K562 (cell line): ENCODE results near the gene CNKSR3. TPM values are rescaled to one million over a fixed set of nuclear protein-coding genes. Genes with fewer than 3 reads are reported as not detected.

Source experiments
- AFF4 ChIP-seq: sonication (generic); formaldehyde crosslinking; IDR thresholded peaks from 2 replicates; pipeline ENCODE4 v1.8.0; 2023; ENCODE audit warnings: mild to moderate bottlenecking, missing genetic modification reagents
- ARID4B ChIP-seq: sonication (generic); formaldehyde crosslinking; IDR thresholded peaks from 2 replicates; pipeline ENCODE4 v1.8.0; 2022; ENCODE audit warnings: mild to moderate bottlenecking, missing genetic modification reagents
- ATF6 ChIP-seq: sonication (generic); formaldehyde crosslinking; IDR thresholded peaks from 2 replicates; pipeline ENCODE4 v1.4.0; 2020; ENCODE audit warnings: mild to moderate bottlenecking, missing genetic modification reagents
- HMG20B ChIP-seq: fragments of 250-450 bp; sonication (Bioruptor Pico); IDR thresholded peaks from 2 replicates; pipeline ENCODE4 v1.5.0; 2021; ENCODE audit warnings: mild to moderate bottlenecking
- POLR2AphosphoS5 ChIP-seq: IDR thresholded peaks from 2 replicates; pipeline ENCODE4 v1.6.1; 2011; ENCODE audit warnings: mild to moderate bottlenecking, low read depth, low read length, moderate library complexity; ENCODE audit not compliant: control insufficient read depth, insufficient read depth
- PRDM10 ChIP-seq: fragments of 450-650 bp; IDR thresholded peaks from 2 replicates; pipeline ENCODE4 v1.6.1; 2018; ENCODE audit not compliant: partially characterized antibody
- RBM22 ChIP-seq: fragments of 200-400 bp; formaldehyde crosslinking; IDR thresholded peaks from 2 replicates; pipeline ENCODE4 v1.6.1; 2018; ENCODE audit warnings: low read length, low read depth; ENCODE audit not compliant: poor library complexity, severe bottlenecking
- RFX1 ChIP-seq: fragments of 450-650 bp; IDR thresholded peaks from 2 replicates; pipeline ENCODE4 v1.6.1; 2016; ENCODE audit warnings: mild to moderate bottlenecking, moderate library complexity
- SP1 ChIP-seq: sonication (generic); formaldehyde crosslinking; IDR thresholded peaks from 2 replicates; pipeline ENCODE4 v1.8.1; 2022; ENCODE audit warnings: mild to moderate bottlenecking, missing genetic modification reagents
- THRAP3 ChIP-seq: fragments of 450-650 bp; IDR thresholded peaks from 2 replicates; pipeline ENCODE4 v1.6.1; 2016; ENCODE audit warnings: mild to moderate bottlenecking, inconsistent platforms, borderline replicate concordance
- ZNF165 ChIP-seq: fragments of 250-450 bp; sonication (Bioruptor Pico); IDR thresholded peaks from 2 replicates; pipeline ENCODE4 v1.4.0; 2020; ENCODE audit warnings: borderline replicate concordance
- polyA plus RNA-seq, 8 experiments: library from polyadenylated mRNA; depleted of rRNA in 4 of 8; stranded (reverse) in 5 of 8; unstranded in 3 of 8; fragments of >200 nt; fragmentation: Nextera tagmentation in 2 of 8; fragmentation: Illumina TruSeq in 1 of 8; extraction: Ambion mirVana in 2 of 8; extraction: Trizol in 1 of 8; gene quantifications; 2 replicates each; pipeline versions ENCODE4 v1.2.1 to v1.2.3, GENCODE V29; 2011 to 2014; ENCODE audit warnings: inconsistent platforms in 1 of 8, missing spikeins in 1 of 8
- total RNA-seq, 7 experiments: library from RNA; depleted of rRNA in 6 of 7; stranded (reverse); fragments of >200 nt in 6 of 7; fragmentation: Illumina TruSeq in 2 of 7; extraction: Trizol in 2 of 7; gene quantifications; 2 replicates each; pipeline versions ENCODE4 v1.2.1 to v1.2.3, GENCODE V29; 2011 to 2021; ENCODE audit warnings: low replicate concordance in 1 of 7

Gene CNKSR3
- total and polyA plus RNA-seq, 9 of the 15 experiments (the other 6 are each of a cell fraction or from before 2014, with no cell fraction given) = 4.5 to 29.6 (median 9.5) TPM

- no peak for TF ChIP-seq ATF6 (CRISPR knock-in tag)
- 0 out of 2 replicates have a peak, but pooled peaks have one; percentile 32 for TF ChIP-seq AFF4
- no peak for TF ChIP-seq PRDM10
- TF ChIP-seq HMG20B (CRISPR knock-in tag) = no peak
- no peak for TF ChIP-seq RBM22
- TF ChIP-seq RFX1 = no peak
- TF ChIP-seq POLR2AphosphoS5 = peak; percentile 27; the same call in 1 of the 2 replicates
- TF ChIP-seq THRAP3 = no peak
- TF ChIP-seq ARID4B = peak; percentile 48; the same call in 1 of the 2 replicates
- 0 out of 2 replicates have a peak, but pooled peaks have one; percentile 15 for TF ChIP-seq SP1 (CRISPR knock-in tag)
- TF ChIP-seq ZNF165 (CRISPR knock-in tag) = no peak
Measured at GRCh38 chr6:154508573-154509375, 1.7 kb downstream of the CNKSR3 start (continued).
